Neural cell (in vitro differentiated cells): ENCODE data around the gene PAX2.

Experiments used
- EP300 ChIP-seq: fragments of 450-650 bp; conservative IDR thresholded peaks from 2 replicates; pipeline ENCODE4 v1.6.1; 2014; ENCODE audit warnings: antibody characterized with exemption, mild to moderate bottlenecking, moderate library complexity; ENCODE audit not compliant: poor library complexity, severe bottlenecking
- EZH2 ChIP-seq: fragments of 200-600, 300-800 bp; shearing (Covaris generic), sonication (generic); IDR thresholded peaks from 2 replicates; pipeline ENCODE4 v1.6.1; 2014; ENCODE audit warnings: antibody characterized with exemption, low read length, borderline replicate concordance, mild to moderate bottlenecking; ENCODE audit not compliant: insufficient read depth, poor library complexity, severe bottlenecking
- MXI1 ChIP-seq: fragments of 450-650 bp; conservative IDR thresholded peaks from 2 replicates; pipeline ENCODE4 v1.6.1; 2014; ENCODE audit warnings: antibody characterized with exemption, mild to moderate bottlenecking; ENCODE audit not compliant: poor library complexity, severe bottlenecking
- POLR2AphosphoS5 ChIP-seq: IDR thresholded peaks from 2 replicates; pipeline ENCODE4 v1.6.1; 2012
- RAD21 ChIP-seq: fragments of 450-650 bp; conservative IDR thresholded peaks from 2 replicates; pipeline ENCODE4 v1.6.1; 2014; ENCODE audit warnings: antibody characterized with exemption, mild to moderate bottlenecking, moderate library complexity
- TF ChIP-seq, protein P1 (sequence below): fragments of 450-650 bp; IDR thresholded peaks from 2 replicates; pipeline ENCODE4 v1.5.1; 2014; ENCODE audit warnings: antibody characterized with exemption, mild to moderate bottlenecking, moderate library complexity; ENCODE audit not compliant: poor library complexity, severe bottlenecking

DNA sequence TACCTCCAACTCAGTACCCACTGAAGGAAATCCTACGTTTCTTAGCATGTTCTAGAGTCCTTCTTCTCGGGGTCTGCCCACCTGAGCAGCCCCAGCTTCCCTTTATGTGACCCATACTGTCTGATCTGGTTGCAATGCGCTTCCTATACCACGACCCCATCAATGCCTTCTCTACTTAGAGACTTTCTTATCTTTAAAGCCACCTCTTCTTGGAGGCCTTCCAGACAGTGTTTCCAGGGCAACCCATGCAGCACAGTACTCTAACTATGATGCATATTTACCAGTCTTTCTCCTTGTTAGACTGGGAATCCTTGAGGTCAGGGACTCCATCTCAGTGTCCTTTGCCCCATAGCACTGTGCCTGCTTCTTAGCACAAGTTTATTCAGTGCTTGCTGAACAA, 112.9 kb downstream of the PAX2 start:
- TF ChIP-seq RAD21 (no peak), POLR2AphosphoS5 (no peak), EZH2 (no peak), MXI1 (no peak), EP300 (no peak)
- TF ChIP-seq, protein P1, sequence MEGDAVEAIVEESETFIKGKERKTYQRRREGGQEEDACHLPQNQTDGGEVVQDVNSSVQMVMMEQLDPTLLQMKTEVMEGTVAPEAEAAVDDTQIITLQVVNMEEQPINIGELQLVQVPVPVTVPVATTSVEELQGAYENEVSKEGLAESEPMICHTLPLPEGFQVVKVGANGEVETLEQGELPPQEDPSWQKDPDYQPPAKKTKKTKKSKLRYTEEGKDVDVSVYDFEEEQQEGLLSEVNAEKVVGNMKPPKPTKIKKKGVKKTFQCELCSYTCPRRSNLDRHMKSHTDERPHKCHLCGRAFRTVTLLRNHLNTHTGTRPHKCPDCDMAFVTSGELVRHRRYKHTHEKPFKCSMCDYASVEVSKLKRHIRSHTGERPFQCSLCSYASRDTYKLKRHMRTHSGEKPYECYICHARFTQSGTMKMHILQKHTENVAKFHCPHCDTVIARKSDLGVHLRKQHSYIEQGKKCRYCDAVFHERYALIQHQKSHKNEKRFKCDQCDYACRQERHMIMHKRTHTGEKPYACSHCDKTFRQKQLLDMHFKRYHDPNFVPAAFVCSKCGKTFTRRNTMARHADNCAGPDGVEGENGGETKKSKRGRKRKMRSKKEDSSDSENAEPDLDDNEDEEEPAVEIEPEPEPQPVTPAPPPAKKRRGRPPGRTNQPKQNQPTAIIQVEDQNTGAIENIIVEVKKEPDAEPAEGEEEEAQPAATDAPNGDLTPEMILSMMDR: no peak
